Measurements from ENCODE around the gene IL31RA. TPM values are rescaled to one million over a fixed set of nuclear protein-coding genes. Genes with fewer than 3 reads are reported as not detected.

Gene IL31RA
- total and polyA plus RNA-seq, 2 donors: 2.9 to 3.3 TPM

- Histone ChIP-seq H3K27ac (ENCODE audit: low read depth in 1 of 2, low read length in 1 of 2) (no peak overlapping the region), H3K27me3 (ENCODE audit: control insufficient read depth in 2 of 2, insufficient read depth in 1 of 2, low read length in 1 of 2) (no peaks in the 10 kb centered on the region), H3K36me3 (ENCODE audit: control insufficient read depth in 2 of 2, insufficient read depth in 2 of 2, low read length in 1 of 2) (no peaks in the 10 kb centered on the region), H3K4me1 (ENCODE audit: control insufficient read depth in 2 of 2, insufficient read depth in 2 of 2, low read length in 2 of 2) (peaks cover 5 to 15% of the 10 kb centered on the region in 2 donors), H3K9me3 (ENCODE audit: control insufficient read depth in 2 of 2, insufficient read depth in 1 of 2, low read length in 1 of 2) (peaks cover 0 to 1% of the 10 kb centered on the region in 2 donors), H3K4me3 (ENCODE audit: low read length in 2 of 2) (no peak overlapping the region)
- peak in 1 of 9 donors; percentile 11 for DNase-seq (ENCODE audit: low read depth in 6 of 9, low spot score in 9 of 9)
- WGBS: 91% methylated on average over 9 of the region's 9 CpGs
These were observed 72.8 kb downstream of the IL31RA start for GRCh38 chr5:55923865-55924500.

DNA sequence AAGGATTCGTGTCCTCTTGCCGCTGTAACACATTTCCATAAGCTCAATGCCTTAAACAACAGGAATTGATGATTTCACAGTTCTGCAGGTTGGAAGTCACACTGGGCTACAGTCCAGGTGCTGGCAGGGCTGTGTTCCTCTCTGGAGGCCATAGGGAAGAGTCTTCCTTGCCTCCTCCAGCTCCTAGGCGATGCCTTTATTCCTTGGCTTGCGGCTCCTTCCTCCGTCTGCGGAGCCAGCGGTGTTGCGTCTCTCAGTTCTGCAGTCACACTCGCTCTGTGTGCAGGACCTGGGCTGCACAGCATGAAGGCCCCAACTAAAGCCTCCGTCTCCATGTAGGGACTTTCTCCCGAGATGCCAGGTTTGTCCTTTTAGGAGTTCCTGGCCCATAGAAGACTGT lies 73.6 kb downstream of the IL31RA start:
- DNase-seq (ENCODE audit: low read depth in 6 of 9, low spot score in 9 of 9): no peak
- Histone ChIP-seq H3K27me3 (ENCODE audit: control insufficient read depth in 2 of 2, insufficient read depth in 1 of 2, low read length in 1 of 2) (no peaks in the 10 kb centered on the region), H3K4me1 (ENCODE audit: control insufficient read depth in 2 of 2, insufficient read depth in 2 of 2, low read length in 2 of 2) (peaks cover 5 to 12% of the 10 kb centered on the region in 2 donors), H3K4me3 (ENCODE audit: low read length in 2 of 2) (no peak overlapping the region), H3K27ac (ENCODE audit: low read depth in 1 of 2, low read length in 1 of 2) (no peak overlapping the region), H3K9me3 (ENCODE audit: control insufficient read depth in 2 of 2, insufficient read depth in 1 of 2, low read length in 1 of 2) (no peaks in the 10 kb centered on the region), H3K36me3 (ENCODE audit: control insufficient read depth in 2 of 2, insufficient read depth in 2 of 2, low read length in 1 of 2) (no peaks in the 10 kb centered on the region)
- 98% methylated on average over 11 of the region's 11 CpGs for WGBS

- 98% methylated on average over 3 of the region's 3 CpGs for WGBS
- no peaks in the 10 kb centered on the region for H3K27me3 ChIP-seq (ENCODE audit: control insufficient read depth in 2 of 2, insufficient read depth in 1 of 2, low read length in 1 of 2)
- no peaks in the 10 kb centered on the region for H3K9me3 ChIP-seq (ENCODE audit: control insufficient read depth in 2 of 2, insufficient read depth in 1 of 2, low read length in 1 of 2)
- H3K36me3 ChIP-seq (ENCODE audit: control insufficient read depth in 2 of 2, insufficient read depth in 2 of 2, low read length in 1 of 2): no peaks in the 10 kb centered on the region
- peaks cover 5 to 12% of the 10 kb centered on the region in 2 donors for H3K4me1 ChIP-seq (ENCODE audit: control insufficient read depth in 2 of 2, insufficient read depth in 2 of 2, low read length in 2 of 2)
- DNase-seq (ENCODE audit: low read depth in 6 of 9, low spot score in 9 of 9): no peak
- H3K27ac ChIP-seq (ENCODE audit: low read depth in 1 of 2, low read length in 1 of 2): no peak overlapping the region
- H3K4me3 ChIP-seq (ENCODE audit: low read length in 2 of 2): no peak overlapping the region
These were observed 74.0 kb downstream of the IL31RA start for GRCh38 chr5:55925181-55925580.

DNA sequence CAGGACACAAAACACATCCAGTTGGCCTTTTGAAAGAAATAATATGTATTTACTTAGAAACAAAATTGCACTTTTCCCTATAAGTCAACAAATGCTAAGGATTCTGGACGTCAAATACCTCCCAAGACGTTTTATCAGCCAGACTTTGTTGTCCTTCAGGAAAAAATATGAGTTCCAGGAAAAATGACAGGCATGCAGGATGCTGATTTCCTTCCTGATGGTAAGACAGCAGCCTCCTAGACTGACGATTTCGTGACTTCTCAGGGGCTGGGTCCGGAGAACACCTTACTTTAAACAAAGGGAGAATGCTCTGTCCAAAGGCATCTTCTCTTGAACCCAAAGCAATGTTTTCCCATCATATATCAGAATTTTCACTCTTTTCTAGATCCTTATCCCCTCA lies 74.6 kb downstream of the IL31RA start:
- no peak for DNase-seq (ENCODE audit: low read depth in 6 of 9, low spot score in 9 of 9)
- no peaks in the 10 kb centered on the region for H3K36me3 ChIP-seq (ENCODE audit: control insufficient read depth in 2 of 2, insufficient read depth in 2 of 2, low read length in 1 of 2)
- no peak overlapping the region for H3K27ac ChIP-seq (ENCODE audit: low read depth in 1 of 2, low read length in 1 of 2)
- no peaks in the 10 kb centered on the region for H3K9me3 ChIP-seq (ENCODE audit: control insufficient read depth in 2 of 2, insufficient read depth in 1 of 2, low read length in 1 of 2)
- no peak overlapping the region for H3K4me3 ChIP-seq (ENCODE audit: low read length in 2 of 2)
- H3K27me3 ChIP-seq (ENCODE audit: control insufficient read depth in 2 of 2, insufficient read depth in 1 of 2, low read length in 1 of 2): no peaks in the 10 kb centered on the region
- WGBS: 96% methylated on average over 5 of the region's 5 CpGs
- peaks cover 5 to 12% of the 10 kb centered on the region in 2 donors for H3K4me1 ChIP-seq (ENCODE audit: control insufficient read depth in 2 of 2, insufficient read depth in 2 of 2, low read length in 2 of 2)

GRCh38 chr5:55926476-55926875 lies 75.3 kb downstream of the IL31RA start:
- no peak for DNase-seq (ENCODE audit: low read depth in 6 of 9, low spot score in 9 of 9)
- H3K36me3 ChIP-seq (ENCODE audit: control insufficient read depth in 2 of 2, insufficient read depth in 2 of 2, low read length in 1 of 2): no peaks in the 10 kb centered on the region
- peaks cover 5 to 12% of the 10 kb centered on the region in 2 donors for H3K4me1 ChIP-seq (ENCODE audit: control insufficient read depth in 2 of 2, insufficient read depth in 2 of 2, low read length in 2 of 2)
- no peak overlapping the region for H3K4me3 ChIP-seq (ENCODE audit: low read length in 2 of 2)
- WGBS: 98% methylated on average over 5 of the region's 5 CpGs
- H3K27me3 ChIP-seq (ENCODE audit: control insufficient read depth in 2 of 2, insufficient read depth in 1 of 2, low read length in 1 of 2): no peaks in the 10 kb centered on the region
- H3K9me3 ChIP-seq (ENCODE audit: control insufficient read depth in 2 of 2, insufficient read depth in 1 of 2, low read length in 1 of 2): no peaks in the 10 kb centered on the region
- no peak overlapping the region for H3K27ac ChIP-seq (ENCODE audit: low read depth in 1 of 2, low read length in 1 of 2)

- Histone ChIP-seq H3K27me3 (ENCODE audit: control insufficient read depth in 2 of 2, insufficient read depth in 1 of 2, low read length in 1 of 2) (no peaks in the 10 kb centered on the region), H3K4me3 (ENCODE audit: low read length in 2 of 2) (no peak overlapping the region), H3K36me3 (ENCODE audit: control insufficient read depth in 2 of 2, insufficient read depth in 2 of 2, low read length in 1 of 2) (no peaks in the 10 kb centered on the region), H3K4me1 (ENCODE audit: control insufficient read depth in 2 of 2, insufficient read depth in 2 of 2, low read length in 2 of 2) (peaks cover 5 to 10% of the 10 kb centered on the region in 2 donors), H3K27ac (ENCODE audit: low read depth in 1 of 2, low read length in 1 of 2) (no peak overlapping the region), H3K9me3 (ENCODE audit: control insufficient read depth in 2 of 2, insufficient read depth in 1 of 2, low read length in 1 of 2) (no peaks in the 10 kb centered on the region)
- no peak for DNase-seq (ENCODE audit: low read depth in 6 of 9, low spot score in 9 of 9)
- 95% methylated on average over 12 of the region's 12 CpGs for WGBS
These were observed 76.9 kb downstream of the IL31RA start for GRCh38 chr5:55927861-55928655.

GRCh38 chr5:55929020-55929799 lies 78.1 kb downstream of the IL31RA start:
- no peaks in the 10 kb centered on the region for H3K27me3 ChIP-seq (ENCODE audit: control insufficient read depth in 2 of 2, insufficient read depth in 1 of 2, low read length in 1 of 2)
- no peak overlapping the region for H3K4me3 ChIP-seq (ENCODE audit: low read length in 2 of 2)
- no peak overlapping the region for H3K27ac ChIP-seq (ENCODE audit: low read depth in 1 of 2, low read length in 1 of 2)
- DNase-seq (ENCODE audit: low read depth in 6 of 9, low spot score in 9 of 9): no peak
- H3K36me3 ChIP-seq (ENCODE audit: control insufficient read depth in 2 of 2, insufficient read depth in 2 of 2, low read length in 1 of 2): no peaks in the 10 kb centered on the region
- 95% methylated on average over 12 of the region's 12 CpGs for WGBS
- H3K9me3 ChIP-seq (ENCODE audit: control insufficient read depth in 2 of 2, insufficient read depth in 1 of 2, low read length in 1 of 2): no peaks in the 10 kb centered on the region
- H3K4me1 ChIP-seq (ENCODE audit: control insufficient read depth in 2 of 2, insufficient read depth in 2 of 2, low read length in 2 of 2): no peaks in the 10 kb centered on the region

- peaks cover 0 to 9% of the 10 kb centered on the region in 2 donors for H3K36me3 ChIP-seq (ENCODE audit: control insufficient read depth in 2 of 2, insufficient read depth in 2 of 2, low read length in 1 of 2)
These were observed 81.5 kb downstream of the IL31RA start for GRCh38 chr5:55932700-55933099.

More at GRCh38 chr5:55932700-55933099, 81.5 kb downstream of the IL31RA start:
- H3K27me3 ChIP-seq (ENCODE audit: control insufficient read depth in 2 of 2, insufficient read depth in 1 of 2, low read length in 1 of 2): no peaks in the 10 kb centered on the region
- no peaks in the 10 kb centered on the region for H3K9me3 ChIP-seq (ENCODE audit: control insufficient read depth in 2 of 2, insufficient read depth in 1 of 2, low read length in 1 of 2)
- no peak overlapping the region for H3K27ac ChIP-seq (ENCODE audit: low read depth in 1 of 2, low read length in 1 of 2)
- DNase-seq (ENCODE audit: low read depth in 6 of 9, low spot score in 9 of 9): no peak
- H3K4me1 ChIP-seq (ENCODE audit: control insufficient read depth in 2 of 2, insufficient read depth in 2 of 2, low read length in 2 of 2): no peaks in the 10 kb centered on the region
- no peak overlapping the region for H3K4me3 ChIP-seq (ENCODE audit: low read length in 2 of 2)
- 95% methylated on average over 4 of the region's 4 CpGs for WGBS

All from thymus (tissue), 11 donors.